Duodenal mucosa (tissue), 2 donors: ENCODE results near the gene YKT6.

Experiments used
- H3K27ac ChIP-seq: one replicate; pipeline ENCODE4 v1.7.0; 2013; ENCODE audit warnings: low read depth, low read length
- H3K27me3 ChIP-seq, 2 donors: one replicate each; pipeline ENCODE4 v1.7.0; 2013; ENCODE audit warnings: low read length in 2 of 2, control low read depth in 1 of 2; ENCODE audit not compliant: insufficient read depth in 2 of 2, control insufficient read depth in 1 of 2
- H3K36me3 ChIP-seq, 2 donors: one replicate each; pipeline ENCODE4 v1.7.0; 2013; ENCODE audit warnings: low read length in 2 of 2, control low read depth in 1 of 2; ENCODE audit not compliant: insufficient read depth in 2 of 2, control insufficient read depth in 1 of 2
- H3K4me1 ChIP-seq, 2 donors: one replicate each; pipeline ENCODE4 v1.7.0; 2013; ENCODE audit warnings: low read length in 2 of 2, control low read depth in 1 of 2; ENCODE audit not compliant: insufficient read depth in 2 of 2, control insufficient read depth in 1 of 2
- H3K4me3 ChIP-seq, 2 donors: one replicate each; pipeline ENCODE4 v1.7.0; 2013; ENCODE audit warnings: low read length in 2 of 2, low read depth in 1 of 2
- H3K9ac ChIP-seq, 2 donors: one replicate each; pipeline ENCODE4 v1.7.0; 2013; ENCODE audit warnings: low read length in 2 of 2, low read depth in 1 of 2
- H3K9me3 ChIP-seq, 2 donors: one replicate each; pipeline ENCODE4 v1.7.0; 2013; ENCODE audit warnings: low read length in 2 of 2, control low read depth in 1 of 2; ENCODE audit not compliant: control insufficient read depth in 1 of 2

Gene YKT6

GRCh38 chr7:44200699-44201461 is at the start of gene YKT6:
TSS of gene YKT6 (plus strand) at chr7:44200978. CDS start at chr7:44201136, 158 bp downstream.
- Histone ChIP-seq H3K27ac (peak within 1 kb of the TSS; percentile 51), H3K36me3 (peaks cover 11 to 17% of the 10 kb centered on the region in 2 donors), H3K9ac (peak within 1 kb of the TSS; percentile 73 to 78), H3K9me3 (no peaks in the 10 kb centered on the region), H3K4me3 (peak within 1 kb of the TSS; percentile 85), H3K27me3 (peaks cover 4% of the 10 kb centered on the region in 2 donors), H3K4me1 (peaks cover 20 to 21% of the 10 kb centered on the region in 2 donors)

- no peaks in the 10 kb centered on the region for H3K27me3 ChIP-seq
- H3K9ac ChIP-seq = no peak overlapping the region
- H3K9me3 ChIP-seq = no peaks in the 10 kb centered on the region
- no peaks in the 10 kb centered on the region for H3K36me3 ChIP-seq
- no peak overlapping the region for H3K27ac ChIP-seq
- H3K4me3 ChIP-seq = no peak overlapping the region
- peaks cover under 1 to 9% of the 10 kb centered on the region in 2 donors for H3K4me1 ChIP-seq
These were observed 48.8 kb upstream of the YKT6 start for GRCh38 chr7:44151956-44152355.

GRCh38 chr7:44152971-44153947 is 47.5 kb upstream of the YKT6 start:
- no peaks in the 10 kb centered on the region for H3K9me3 ChIP-seq
- H3K4me3 ChIP-seq = no peak overlapping the region
- no peaks in the 10 kb centered on the region for H3K36me3 ChIP-seq
- H3K27me3 ChIP-seq = no peaks in the 10 kb centered on the region
- H3K9ac ChIP-seq = no peak overlapping the region
- H3K27ac ChIP-seq = no peak overlapping the region
- H3K4me1 ChIP-seq = peaks cover 0 to 9% of the 10 kb centered on the region in 2 donors

GRCh38 chr7:44153948-44154335 is 46.8 kb upstream of the YKT6 start:
- Histone ChIP-seq H3K36me3 (no peaks in the 10 kb centered on the region), H3K9ac (no peak overlapping the region), H3K9me3 (no peaks in the 10 kb centered on the region), H3K4me3 (no peak overlapping the region), H3K4me1 (peaks cover 0 to 9% of the 10 kb centered on the region in 2 donors), H3K27ac (no peak overlapping the region), H3K27me3 (no peaks in the 10 kb centered on the region)

- Histone ChIP-seq H3K27me3 (no peaks in the 10 kb centered on the region), H3K4me3 (no peak overlapping the region), H3K9me3 (no peaks in the 10 kb centered on the region), H3K27ac (no peak overlapping the region), H3K36me3 (no peaks in the 10 kb centered on the region), H3K4me1 (peaks cover 0 to 9% of the 10 kb centered on the region in 2 donors), H3K9ac (no peak overlapping the region)
These were observed 46.1 kb upstream of the YKT6 start for GRCh38 chr7:44154703-44155102.

GRCh38 chr7:44155191-44156185 is 45.3 kb upstream of the YKT6 start:
- Histone ChIP-seq H3K4me1 (peaks cover 0 to 9% of the 10 kb centered on the region in 2 donors), H3K9ac (no peak overlapping the region), H3K9me3 (no peaks in the 10 kb centered on the region), H3K4me3 (no peak overlapping the region), H3K27ac (no peak overlapping the region), H3K27me3 (no peaks in the 10 kb centered on the region), H3K36me3 (no peaks in the 10 kb centered on the region)

- Histone ChIP-seq H3K9ac (no peak overlapping the region), H3K4me3 (no peak overlapping the region), H3K9me3 (no peaks in the 10 kb centered on the region), H3K36me3 (no peaks in the 10 kb centered on the region), H3K27me3 (no peaks in the 10 kb centered on the region), H3K27ac (no peak overlapping the region), H3K4me1 (peaks cover 0 to 9% of the 10 kb centered on the region in 2 donors)
These were observed 44.2 kb upstream of the YKT6 start for GRCh38 chr7:44156453-44157010.

- no peak overlapping the region for H3K4me3 ChIP-seq
- no peak overlapping the region for H3K27ac ChIP-seq
- H3K36me3 ChIP-seq = no peaks in the 10 kb centered on the region
- peaks cover 0 to 9% of the 10 kb centered on the region in 2 donors for H3K4me1 ChIP-seq
- no peaks in the 10 kb centered on the region for H3K27me3 ChIP-seq
- no peak overlapping the region for H3K9ac ChIP-seq
- H3K9me3 ChIP-seq = no peaks in the 10 kb centered on the region
These were observed 43.4 kb upstream of the YKT6 start for GRCh38 chr7:44157116-44158080.
